ENCODE data around the gene PGAM2.

- TF ChIP-seq POLR2A (IDR thresholded peaks at IDR 0.05) (no peak), CTCF (IDR thresholded peaks at IDR 0.05) (no peak)
Observed at GRCh38 chr7:44061645-44062179, 3.7 kb downstream of the PGAM2 start.
